HG03175 (cell line): ENCODE results near the gene ALG12.

Experiments used
- ATAC-seq: cut with Tn5 transposase; IDR thresholded peaks from one replicate; pipeline ENCODE4 v1.9.1; 2021; ENCODE audit warnings: mild to moderate bottlenecking, moderate library complexity; ENCODE audit not compliant: unreplicated experiment

ALG12 gene

GRCh38 chr22:49894322-49895054 is 23.8 kb downstream of the ALG12 start:
- no peak for ATAC-seq

- ATAC-seq, result no peak
These were observed 25.2 kb downstream of the ALG12 start for GRCh38 chr22:49893025-49893424.

GRCh38 chr22:49892226-49892899 is 25.9 kb downstream of the ALG12 start:
- ATAC-seq, result no peak

DNA sequence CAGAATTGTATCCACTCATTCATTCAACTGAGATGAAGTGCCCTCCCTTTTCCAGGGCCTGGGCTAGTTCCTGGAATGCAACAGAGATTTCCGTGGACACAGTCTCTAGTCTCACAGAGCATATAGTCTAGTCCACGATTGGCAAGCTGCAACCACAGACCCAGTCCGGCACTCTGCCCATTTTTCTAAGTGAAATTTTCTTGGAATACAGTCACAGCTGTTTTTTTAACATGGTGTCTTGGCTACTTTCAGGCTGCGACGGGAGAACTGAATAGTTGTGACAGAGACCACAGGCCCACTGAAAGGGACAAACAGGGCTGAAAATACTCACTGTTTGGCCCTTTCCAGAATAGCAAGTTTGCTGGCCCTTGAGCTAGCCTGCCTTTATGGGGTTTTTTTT is 29.2 kb downstream of the ALG12 start:
- no peak for ATAC-seq

- no peak for ATAC-seq
These were observed 30.5 kb downstream of the ALG12 start for GRCh38 chr22:49887702-49888101.

DNA sequence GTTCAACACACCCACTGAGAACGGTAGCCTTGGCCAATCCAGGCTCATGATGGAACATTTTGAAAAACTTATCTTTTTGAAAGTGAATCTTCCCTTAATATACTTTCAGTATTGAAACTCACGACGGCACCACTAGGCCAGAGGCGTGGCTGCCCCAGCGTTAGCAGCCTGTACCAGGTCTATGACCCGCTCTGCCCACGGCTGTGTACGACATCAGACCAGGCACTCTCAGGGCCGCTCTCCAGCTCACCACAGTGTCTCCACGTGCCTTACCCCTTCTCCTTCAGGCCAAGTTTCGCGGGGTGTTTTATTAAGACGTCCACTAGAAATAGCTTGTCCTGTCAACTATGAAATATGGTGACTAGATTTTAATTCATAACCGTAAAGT is 31.2 kb downstream of the ALG12 start:
- no peak for ATAC-seq

DNA sequence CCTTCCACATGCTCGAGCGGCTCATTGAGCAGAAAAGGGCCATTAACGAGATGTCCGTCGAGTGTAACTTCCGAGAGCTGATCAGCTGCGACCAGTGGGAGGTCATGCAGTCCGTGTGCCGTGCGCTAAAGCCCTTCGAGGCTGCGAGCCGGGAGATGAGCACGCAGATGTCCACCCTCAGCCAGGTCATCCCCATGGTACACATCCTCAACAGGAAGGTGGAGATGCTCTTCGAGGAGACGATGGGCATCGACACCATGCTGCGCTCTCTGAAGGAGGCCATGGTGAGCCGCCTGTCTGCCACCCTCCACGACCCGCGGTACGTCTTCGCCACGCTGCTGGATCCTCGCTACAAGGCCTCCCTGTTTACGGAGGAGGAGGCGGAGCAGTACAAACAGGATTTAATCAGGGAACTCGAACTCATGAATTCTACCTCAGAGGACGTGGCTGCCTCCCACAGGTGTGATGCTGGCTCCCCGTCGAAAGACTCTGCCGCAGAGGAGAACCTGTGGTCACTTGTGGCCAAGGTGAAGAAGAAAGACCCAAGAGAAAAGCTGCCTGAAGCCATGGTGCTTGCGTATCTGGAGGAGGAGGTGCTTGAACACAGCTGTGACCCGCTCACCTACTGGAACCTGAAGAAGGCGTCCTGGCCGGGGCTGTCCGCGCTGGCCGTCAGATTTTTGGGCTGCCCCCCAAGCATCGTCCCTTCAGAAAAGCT is 31.7 kb downstream of the ALG12 start:
- no peak for ATAC-seq

GRCh38 chr22:49885881-49886280 is 32.4 kb downstream of the ALG12 start:
- ATAC-seq, result no peak

DNA sequence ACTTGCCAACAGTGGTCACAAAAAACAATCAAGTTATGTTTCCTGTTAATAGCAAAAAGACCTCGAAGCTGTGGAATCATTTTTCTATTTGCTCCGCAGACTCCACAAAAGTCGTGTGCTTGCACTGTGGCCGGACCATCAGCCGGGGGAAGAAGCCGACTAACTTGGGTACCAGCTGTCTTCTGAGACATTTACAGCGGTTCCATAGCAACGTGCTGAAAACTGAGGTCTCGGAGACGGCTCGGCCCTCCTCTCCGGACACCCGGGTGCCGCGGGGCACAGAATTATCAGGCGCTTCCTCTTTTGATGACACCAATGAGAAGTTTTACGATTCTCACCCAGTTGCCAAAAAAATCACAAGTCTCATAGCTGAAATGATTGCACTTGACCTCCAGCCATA is 33.0 kb downstream of the ALG12 start:
- no peak for ATAC-seq

DNA sequence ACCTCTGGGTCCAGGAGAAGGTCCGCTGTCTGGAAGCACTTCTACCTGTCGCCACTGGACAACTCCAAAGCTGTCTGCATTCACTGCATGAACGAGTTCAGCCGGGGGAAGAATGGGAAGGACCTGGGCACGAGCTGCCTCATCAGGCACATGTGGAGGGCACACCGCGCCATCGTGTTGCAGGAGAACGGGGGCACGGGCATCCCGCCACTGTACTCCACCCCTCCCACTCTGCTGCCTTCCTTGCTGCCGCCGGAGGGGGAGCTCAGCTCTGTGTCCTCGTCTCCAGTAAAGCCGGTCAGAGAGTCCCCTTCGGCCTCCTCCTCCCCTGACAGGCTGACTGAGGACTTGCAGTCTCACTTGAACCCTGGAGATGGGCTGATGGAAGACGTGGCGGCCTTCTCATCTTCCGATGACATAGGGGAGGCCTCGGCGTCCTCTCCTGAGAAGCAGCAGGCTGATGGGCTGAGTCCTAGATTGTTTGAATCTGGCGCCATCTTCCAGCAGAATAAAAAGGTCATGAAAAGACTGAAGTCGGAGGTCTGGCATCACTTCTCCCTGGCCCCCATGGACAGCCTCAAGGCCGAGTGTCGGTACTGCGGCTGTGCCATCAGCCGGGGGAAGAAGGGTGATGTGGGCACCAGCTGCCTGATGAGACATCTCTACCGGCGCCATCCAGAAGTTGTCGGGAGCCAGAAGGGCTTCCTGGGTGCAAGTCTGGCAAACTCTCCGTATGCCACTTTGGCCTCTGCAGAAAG is 33.6 kb downstream of the ALG12 start:
- no peak for ATAC-seq

DNA sequence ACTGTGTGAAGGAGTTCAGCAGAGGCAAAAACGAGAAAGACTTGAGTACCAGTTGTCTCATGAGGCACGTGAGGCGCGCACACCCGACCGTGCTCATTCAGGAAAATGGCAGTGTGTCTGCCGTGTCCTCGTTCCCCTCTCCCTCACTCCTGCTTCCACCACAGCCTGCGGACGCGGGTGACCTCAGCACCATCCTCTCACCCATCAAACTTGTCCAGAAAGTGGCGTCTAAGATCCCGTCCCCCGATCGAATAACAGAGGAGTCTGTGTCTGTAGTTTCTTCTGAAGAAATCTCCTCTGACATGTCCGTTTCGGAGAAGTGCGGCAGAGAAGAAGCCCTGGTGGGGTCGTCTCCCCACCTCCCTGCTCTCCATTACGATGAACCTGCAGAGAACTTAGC is 34.2 kb downstream of the ALG12 start:
- no peak for ATAC-seq

DNA sequence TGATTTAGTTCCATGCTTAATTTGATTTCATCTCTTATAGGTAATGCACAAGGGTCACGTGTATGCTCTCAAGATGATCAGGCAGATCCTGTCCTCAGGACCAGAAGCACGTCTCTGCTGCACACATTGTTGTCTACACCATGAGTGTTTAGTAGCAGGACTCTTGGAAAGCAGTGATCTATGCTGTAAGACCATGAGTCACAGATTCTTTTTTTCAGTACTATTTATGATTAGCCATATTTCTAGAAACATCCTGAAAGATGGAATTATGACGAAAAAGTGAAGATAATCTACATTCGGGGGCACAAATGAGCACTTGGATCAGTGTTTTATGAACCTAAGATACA is 35.0 kb downstream of the ALG12 start:
- ATAC-seq, result no peak

DNA sequence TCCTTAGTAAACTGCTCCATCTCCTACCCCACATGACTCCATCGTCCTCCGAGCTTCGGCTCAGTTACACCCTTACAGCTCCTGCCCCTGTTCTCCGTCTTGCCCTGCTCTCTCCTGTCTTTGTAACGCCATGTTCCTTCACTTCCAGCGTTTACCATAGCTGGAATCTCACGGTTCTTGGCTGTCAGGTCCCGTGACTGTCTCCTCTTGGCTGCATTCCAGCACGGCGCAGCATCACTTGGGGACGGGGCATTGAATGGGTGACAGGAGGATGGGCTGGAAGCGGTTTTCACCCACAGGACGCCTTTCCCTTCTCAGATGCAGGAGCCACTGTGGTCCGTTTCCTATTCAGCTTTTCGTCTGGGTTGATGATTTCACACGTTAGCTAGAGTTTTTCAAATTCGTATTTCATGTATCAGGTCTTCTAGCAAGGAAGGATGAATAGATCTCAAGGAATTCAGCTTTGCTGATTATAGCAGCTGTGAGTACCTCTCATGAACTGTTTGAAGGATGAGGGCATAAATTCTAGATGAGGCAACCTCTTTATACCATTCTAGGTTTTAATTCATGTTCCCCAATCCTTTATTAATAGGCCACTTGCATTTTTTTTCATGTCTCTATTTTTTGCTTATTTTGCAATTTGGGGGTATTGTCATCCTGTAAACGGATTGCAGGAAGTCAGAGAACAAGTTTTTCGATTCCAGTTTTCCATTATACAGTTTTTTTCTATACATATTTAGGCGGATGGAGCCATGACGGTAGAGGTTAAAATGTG is 35.5 kb downstream of the ALG12 start:
- ATAC-seq, result no peak

GRCh38 chr22:49881856-49882255 is 36.4 kb downstream of the ALG12 start:
- no peak for ATAC-seq

DNA sequence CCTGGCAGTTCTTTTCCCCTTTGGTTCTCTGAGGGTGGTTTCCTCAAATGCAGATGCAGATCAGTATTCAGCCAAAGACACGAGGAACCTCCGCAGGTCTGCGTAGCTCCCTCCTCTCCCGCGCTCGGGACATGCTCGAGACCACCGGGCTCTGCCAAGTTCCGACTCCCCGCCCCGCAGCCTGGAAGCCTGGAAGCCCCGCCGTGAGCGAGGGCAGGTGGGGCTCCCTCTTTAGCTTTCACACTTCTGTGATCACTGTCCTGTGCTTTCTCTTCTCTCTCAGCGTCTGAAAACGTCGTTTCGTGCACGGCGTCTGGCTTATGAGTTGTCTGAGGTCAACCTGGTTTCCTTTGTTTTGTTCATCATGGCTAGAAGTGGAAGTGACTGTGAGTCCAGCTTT is 38.0 kb downstream of the ALG12 start:
- no peak for ATAC-seq

GRCh38 chr22:49879871-49880270 is 38.4 kb downstream of the ALG12 start:
- no peak for ATAC-seq

GRCh38 chr22:49878206-49878605 is 40.0 kb downstream of the ALG12 start:
- no peak for ATAC-seq

DNA sequence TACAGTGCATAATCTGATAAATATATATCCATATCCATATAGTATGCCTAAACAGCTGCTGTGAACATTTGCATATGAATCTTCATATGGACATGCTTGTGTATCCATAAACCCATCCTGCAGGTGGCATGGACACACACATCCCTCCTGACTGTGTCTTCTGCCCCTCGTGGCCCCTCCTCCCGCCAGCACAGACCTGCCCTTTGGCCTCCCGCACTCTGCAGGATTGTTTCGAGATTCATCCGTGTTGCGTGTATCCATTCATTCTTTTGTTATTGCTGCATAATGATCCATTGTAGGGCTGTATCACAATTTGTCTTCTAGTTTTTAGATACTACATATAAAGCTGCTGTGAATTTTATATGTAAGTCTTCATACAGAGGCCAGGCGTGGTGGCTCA is 40.6 kb downstream of the ALG12 start:
- ATAC-seq, result no peak

DNA sequence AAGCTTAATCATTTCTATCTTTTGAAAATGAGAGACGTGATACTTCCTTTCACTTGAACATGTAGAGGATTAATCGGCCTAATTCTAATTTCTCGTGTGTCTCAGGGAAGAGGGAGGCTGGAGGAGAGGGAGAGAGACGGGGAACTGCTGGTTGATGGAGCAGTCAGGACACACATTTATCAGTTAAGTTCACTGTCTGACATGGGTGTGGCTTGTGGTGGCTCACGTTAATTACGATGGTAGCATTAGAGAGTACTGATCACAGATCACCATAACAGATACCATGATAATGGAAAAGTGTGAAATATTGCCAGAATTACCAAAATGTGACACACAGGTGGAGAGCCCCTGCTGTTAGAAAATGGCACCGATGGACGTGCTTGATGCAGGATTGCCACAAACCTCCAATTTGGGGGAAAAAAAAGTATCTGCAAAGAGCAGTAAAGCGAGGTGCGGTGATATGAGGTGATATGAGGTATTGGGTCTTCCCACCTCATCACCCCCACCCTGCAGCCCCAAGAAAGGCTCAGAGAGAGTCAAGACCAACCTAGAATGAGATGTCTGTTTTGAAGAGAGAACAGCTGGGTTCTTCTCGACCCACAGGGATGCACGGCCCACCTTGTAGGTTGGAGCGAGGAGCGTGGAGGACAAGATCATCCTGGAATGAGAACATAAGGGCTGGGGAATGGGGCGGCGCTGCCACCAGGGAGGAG is 44.9 kb downstream of the ALG12 start:
- ATAC-seq, result no peak

- no peak for ATAC-seq
These were observed 45.9 kb downstream of the ALG12 start for GRCh38 chr22:49872347-49872746.
